HG03159 (cell line): ENCODE data around the gene ITGAD.
A peak's percentile ranks its signal among the peaks of the same experiment; 100 is the strongest.

ENCODE experiments used
- ATAC-seq: cut with Tn5 transposase; IDR thresholded peaks from one replicate; pipeline ENCODE4 v1.9.1; 2021; ENCODE audit warnings: mild to moderate bottlenecking, moderate library complexity; ENCODE audit not compliant: unreplicated experiment

Gene ITGAD

GRCh38 chr16:31393056-31393455 lies at the start of gene ITGAD:
TSS of gene ITGAD (plus strand) at chr16:31393335. CDS start at chr16:31393361, 26 bp downstream.
- ATAC-seq, result no peak

- peak; percentile 86 for ATAC-seq
Observed at GRCh38 chr16:31344712-31345111, 48.4 kb upstream of the ITGAD start.

GRCh38 chr16:31347445-31347844 lies 45.7 kb upstream of the ITGAD start:
- no peak for ATAC-seq

GRCh38 chr16:31348579-31348978 lies 44.6 kb upstream of the ITGAD start:
- no peak for ATAC-seq

- ATAC-seq, result no peak
Observed at GRCh38 chr16:31350275-31351005, 42.7 kb upstream of the ITGAD start.

GRCh38 chr16:31351246-31351941 lies 41.7 kb upstream of the ITGAD start:
- ATAC-seq, result no peak

- ATAC-seq, result no peak
Observed at GRCh38 chr16:31351942-31352325, 41.2 kb upstream of the ITGAD start.

GRCh38 chr16:31352376-31353115 lies 40.6 kb upstream of the ITGAD start:
- ATAC-seq, result no peak

- no peak for ATAC-seq
Observed at GRCh38 chr16:31354394-31355291, 38.5 kb upstream of the ITGAD start, which contains the start of gene ITGAX. TSS of gene ITGAX (plus strand) at chr16:31355176. CDS start at chr16:31355255, 79 bp downstream.

- ATAC-seq, result no peak
Observed at GRCh38 chr16:31355431-31356100, 37.6 kb upstream of the ITGAD start.

- no peak for ATAC-seq
Observed at GRCh38 chr16:31356566-31357323, 36.4 kb upstream of the ITGAD start.

- no peak for ATAC-seq
Observed at GRCh38 chr16:31357324-31358109, 35.6 kb upstream of the ITGAD start.

- ATAC-seq, result no peak
Observed at GRCh38 chr16:31360251-31360650, 32.9 kb upstream of the ITGAD start.

- ATAC-seq, result no peak
Observed at GRCh38 chr16:31361201-31362110, 31.7 kb upstream of the ITGAD start.

- ATAC-seq, result no peak
Observed at GRCh38 chr16:31362476-31363405, 30.4 kb upstream of the ITGAD start.

GRCh38 chr16:31363721-31364120 lies 29.4 kb upstream of the ITGAD start:
- ATAC-seq, result no peak
